OCI-LY7 (cell line): ENCODE results near the gene PZP. TPM values are rescaled to one million over a fixed set of nuclear protein-coding genes. Genes with fewer than 3 reads are reported as not detected.

Experiments used
- BruUV-seq: library from RNA; stranded (reverse); fragments of 400-500 nt; replicated peaks from 2 replicates; lab custom pipeline; 2021; lab: Mats Ljungman, UMichigan
- CTCF ChIA-PET: fragments of 300-600 bp; sonication (Branson Sonifier 250); formaldehyde crosslinking; loops from one replicate; lab custom pipeline; 2022; ENCODE audit warnings: antibody characterized with exemption; ENCODE audit not compliant: unreplicated experiment; lab: Charles Lee
- POLR2A ChIA-PET: fragments of 300-600 bp; sonication (Branson Sonifier 250); formaldehyde crosslinking; loops from one replicate; lab custom pipeline; 2022; ENCODE audit warnings: antibody characterized with exemption; lab: Charles Lee
- DNase-seq: peaks from one replicate; pipeline ENCODE4 v3.0.0-alpha.2; 2015; ENCODE audit warnings: low spot score
- H2AFZ ChIP-seq: fragments of 200-600 bp; sonication (generic), shearing (Covaris generic); 2 replicates; pipeline ENCODE4 v1.6.1; 2014; ENCODE audit warnings: mild to moderate bottlenecking, antibody characterized with exemption, low read length, moderate library complexity
- H3K27ac ChIP-seq: fragments of 200-600 bp; sonication (generic); 2 replicates; pipeline ENCODE4 v1.5.1; 2014; ENCODE audit warnings: mixed run types, low read depth, mild to moderate bottlenecking, moderate library complexity, low read length, inconsistent platforms; ENCODE audit not compliant: poor library complexity, severe bottlenecking
- H3K36me3 ChIP-seq: fragments of 200-600 bp; sonication (generic); 2 replicates; pipeline ENCODE4 v1.6.1; 2014; ENCODE audit warnings: mild to moderate bottlenecking, antibody characterized with exemption, low read length, moderate library complexity, mixed read lengths; ENCODE audit not compliant: insufficient read depth
- H3K4me1 ChIP-seq: fragments of 200-600 bp; sonication (generic); 2 replicates; pipeline ENCODE4 v1.5.1; 2014; ENCODE audit warnings: mild to moderate bottlenecking, low read length; ENCODE audit not compliant: insufficient read depth, poor library complexity, severe bottlenecking
- H3K4me2 ChIP-seq: fragments of 200-600 bp; sonication (generic); 2 replicates; pipeline ENCODE4 v1.6.1; 2014; ENCODE audit warnings: mild to moderate bottlenecking, low read length
- H3K4me3 ChIP-seq: fragments of 200-600 bp; sonication (generic); 2 replicates; pipeline ENCODE4 v1.5.1; 2014; ENCODE audit warnings: mild to moderate bottlenecking, low read depth, low read length; ENCODE audit not compliant: poor library complexity, severe bottlenecking
- H3K79me2 ChIP-seq: fragments of 200-600 bp; sonication (generic); 2 replicates; pipeline ENCODE4 v1.6.1; 2016; ENCODE audit warnings: low read depth, mild to moderate bottlenecking, low read length, moderate library complexity, mixed read lengths; ENCODE audit not compliant: insufficient read depth
- H3K9me2 ChIP-seq: fragments of 200-600 bp; sonication (generic); 2 replicates; pipeline ENCODE4 v1.6.1; 2016; ENCODE audit warnings: mild to moderate bottlenecking, low read length, mixed read lengths; ENCODE audit not compliant: insufficient read depth
- H3K9me3 ChIP-seq: fragments of 200-600 bp; sonication (generic); 2 replicates; pipeline ENCODE4 v1.6.1; 2014; ENCODE audit warnings: mild to moderate bottlenecking, mixed run types, low read length, mixed read lengths
- H4K20me1 ChIP-seq: fragments of 200-600 bp; sonication (generic); 2 replicates; pipeline ENCODE4 v1.6.1; 2014; ENCODE audit warnings: mild to moderate bottlenecking, antibody characterized with exemption, low read length, moderate library complexity, mixed read lengths; ENCODE audit not compliant: insufficient read depth
- EZH2phosphoT487 ChIP-seq: fragments of 200-600 bp; sonication (generic); IDR thresholded peaks from 2 replicates; pipeline ENCODE4 v1.6.1; 2018; ENCODE audit warnings: low read depth, borderline replicate concordance, mild to moderate bottlenecking, mixed run types, antibody characterized with exemption, low read length, moderate library complexity, mixed read lengths
- intact Hi-C: fragments of 100-400 bp; cut with micrococcal nuclease; formaldehyde crosslinking; loops from one replicate; pipeline ENCODE4 v1.10.0; 2022; ENCODE audit not compliant: unreplicated experiment
- total RNA-seq, 2 experiments: library from RNA; depleted of rRNA in 1 of 2; stranded (reverse); fragments of >200 nt in 1 of 2; shearing (Covaris generic) in 1 of 2; gene quantifications; 2 replicates each; pipeline ENCODE4 v1.2.3, GENCODE V29; 2014 to 2022
- TF ChIP-seq, protein P1 (sequence below): fragments of 200-600 bp; sonication (generic); conservative IDR thresholded peaks from 2 replicates; pipeline ENCODE4 v1.5.1; 2014; ENCODE audit warnings: mild to moderate bottlenecking, antibody characterized with exemption, low read length, moderate library complexity, mixed read lengths

The PZP gene
- total RNA-seq, 2 experiments from 2014 or later: not detected

DNA sequence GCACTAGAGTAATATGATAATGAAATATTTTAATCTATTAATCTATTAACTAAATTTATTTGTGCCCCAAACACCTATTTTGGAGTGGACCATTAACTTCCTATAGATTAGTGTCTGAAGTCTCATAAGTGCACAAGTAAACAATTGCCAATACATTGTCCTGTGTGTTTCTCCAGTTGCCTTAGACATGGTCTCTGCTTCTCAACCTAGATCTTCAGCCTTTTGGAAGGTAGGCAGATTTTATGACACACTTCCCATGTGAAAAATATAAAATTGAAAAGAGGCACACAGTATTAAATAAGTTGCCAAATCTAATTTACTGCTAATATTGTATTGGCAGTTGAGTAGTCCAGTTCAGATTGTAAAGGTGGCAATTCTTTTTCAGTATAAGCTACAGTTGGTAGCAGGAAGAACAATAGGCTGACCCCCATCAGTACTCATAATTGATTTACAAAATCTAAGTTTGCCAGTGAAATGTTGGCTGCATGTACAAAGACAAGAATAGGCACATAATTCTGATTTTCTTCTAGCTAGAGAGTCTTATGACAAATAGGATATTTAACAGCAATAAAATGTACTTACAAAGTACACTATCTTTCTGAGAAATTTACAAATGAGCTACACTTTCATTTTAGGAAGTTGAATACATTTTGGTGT, 103.3 kb downstream of the PZP start:
- Histone ChIP-seq H3K27ac (no peak overlapping the region), H2AFZ (no peak overlapping the region), H3K4me2 (no peak overlapping the region), H3K9me2 (no peaks in the 10 kb centered on the region), H3K36me3 (no peaks in the 10 kb centered on the region), H4K20me1 (no peaks in the 10 kb centered on the region), H3K4me3 (no peak overlapping the region), H3K4me1 (no peaks in the 10 kb centered on the region), H3K79me2 (no peaks in the 10 kb centered on the region), H3K9me3 (no peaks in the 10 kb centered on the region)
- no TSS peak for BruUV-seq
- ChIA-PET POLR2A (interaction anchor here (0.6 to 0.9 kb wide), 2 partner anchors 11 to 106 kb away, joined by 3 read pairs; partner anchors contain the start of gene A2M), CTCF (no interaction called here)
- intact Hi-C loops: no loop called here
- DNase-seq: no peak
- TF ChIP-seq, protein P1, sequence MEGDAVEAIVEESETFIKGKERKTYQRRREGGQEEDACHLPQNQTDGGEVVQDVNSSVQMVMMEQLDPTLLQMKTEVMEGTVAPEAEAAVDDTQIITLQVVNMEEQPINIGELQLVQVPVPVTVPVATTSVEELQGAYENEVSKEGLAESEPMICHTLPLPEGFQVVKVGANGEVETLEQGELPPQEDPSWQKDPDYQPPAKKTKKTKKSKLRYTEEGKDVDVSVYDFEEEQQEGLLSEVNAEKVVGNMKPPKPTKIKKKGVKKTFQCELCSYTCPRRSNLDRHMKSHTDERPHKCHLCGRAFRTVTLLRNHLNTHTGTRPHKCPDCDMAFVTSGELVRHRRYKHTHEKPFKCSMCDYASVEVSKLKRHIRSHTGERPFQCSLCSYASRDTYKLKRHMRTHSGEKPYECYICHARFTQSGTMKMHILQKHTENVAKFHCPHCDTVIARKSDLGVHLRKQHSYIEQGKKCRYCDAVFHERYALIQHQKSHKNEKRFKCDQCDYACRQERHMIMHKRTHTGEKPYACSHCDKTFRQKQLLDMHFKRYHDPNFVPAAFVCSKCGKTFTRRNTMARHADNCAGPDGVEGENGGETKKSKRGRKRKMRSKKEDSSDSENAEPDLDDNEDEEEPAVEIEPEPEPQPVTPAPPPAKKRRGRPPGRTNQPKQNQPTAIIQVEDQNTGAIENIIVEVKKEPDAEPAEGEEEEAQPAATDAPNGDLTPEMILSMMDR: no peak
- no peak for TF ChIP-seq EZH2phosphoT487

DNA sequence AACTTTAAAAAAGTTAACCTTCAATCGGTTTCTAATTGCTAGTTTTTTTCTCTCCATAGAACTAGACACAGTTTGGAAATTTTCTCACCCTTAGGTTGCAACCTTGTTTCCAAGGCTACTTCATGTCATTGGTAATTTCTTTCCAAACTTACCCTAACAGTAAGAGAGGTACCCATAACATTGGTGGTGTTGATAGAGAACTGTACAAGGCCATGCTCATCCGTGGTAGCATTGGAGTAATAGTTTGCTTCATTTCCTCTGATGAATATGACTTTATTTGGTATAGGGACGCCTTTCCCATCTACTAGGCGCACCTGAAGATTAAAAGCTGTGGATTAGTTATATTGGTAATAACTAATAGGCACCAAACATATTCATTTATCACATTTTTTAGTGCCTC, 104.1 kb downstream of the PZP start:
- intact Hi-C loops: no loop called here
- H4K20me1 ChIP-seq: no peaks in the 10 kb centered on the region
- no peak overlapping the region for H3K4me2 ChIP-seq
- H2AFZ ChIP-seq: no peak overlapping the region
- ChIA-PET POLR2A (no interaction called here), CTCF (no interaction called here)
- no TSS peak for BruUV-seq
- TF ChIP-seq EZH2phosphoT487: no peak
- TF ChIP-seq, protein P1: no peak
- no peaks in the 10 kb centered on the region for H3K9me2 ChIP-seq
- no peak overlapping the region for H3K4me3 ChIP-seq
- H3K36me3 ChIP-seq: no peaks in the 10 kb centered on the region
- H3K27ac ChIP-seq: no peak overlapping the region
- no peak for DNase-seq
- H3K4me1 ChIP-seq: no peaks in the 10 kb centered on the region
- no peaks in the 10 kb centered on the region for H3K9me3 ChIP-seq
- H3K79me2 ChIP-seq: no peaks in the 10 kb centered on the region

DNA sequence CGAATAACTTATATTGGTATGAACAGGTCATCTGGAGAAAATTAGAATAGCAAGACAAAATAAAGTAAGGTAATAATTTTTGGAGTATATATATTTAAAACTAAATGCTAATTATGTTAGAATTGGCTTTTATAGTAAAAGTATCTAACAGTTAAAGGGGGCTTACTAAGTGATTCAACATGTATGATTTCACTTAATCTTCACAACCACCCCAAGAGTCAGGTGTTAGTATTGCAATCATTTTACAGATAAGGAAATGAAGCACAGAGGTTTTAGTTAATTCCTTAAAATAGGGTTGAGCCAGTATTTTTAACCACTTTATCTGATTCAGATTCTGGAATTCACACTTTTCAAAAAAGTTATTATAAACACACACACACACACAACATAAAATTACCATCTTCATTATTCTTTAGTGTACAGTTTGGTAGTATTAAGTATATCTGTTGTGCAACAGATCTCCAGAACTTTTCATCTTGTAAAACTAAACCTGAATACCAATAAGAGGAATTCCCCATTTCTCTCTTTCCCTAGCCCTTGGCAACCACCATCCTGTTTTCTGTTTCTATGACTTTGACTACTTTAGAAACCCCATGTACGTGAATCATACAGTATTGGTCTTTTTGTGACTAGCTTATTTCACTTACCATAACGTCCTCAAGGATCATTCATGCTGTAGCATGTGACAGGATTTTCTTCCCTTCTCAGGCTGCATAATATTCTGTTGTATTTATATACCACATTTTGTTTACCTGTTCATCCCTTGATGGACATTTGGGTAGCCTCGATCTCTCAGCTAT, 104.9 kb downstream of the PZP start:
- Histone ChIP-seq H2AFZ (no peak overlapping the region), H3K27ac (no peak overlapping the region), H3K79me2 (no peaks in the 10 kb centered on the region), H3K4me3 (no peak overlapping the region), H3K4me1 (no peaks in the 10 kb centered on the region), H3K9me3 (no peaks in the 10 kb centered on the region), H3K36me3 (no peaks in the 10 kb centered on the region), H4K20me1 (no peaks in the 10 kb centered on the region), H3K9me2 (no peaks in the 10 kb centered on the region), H3K4me2 (no peak overlapping the region)
- ChIA-PET POLR2A (no interaction called here), CTCF (no interaction called here)
- DNase-seq: no peak
- no TSS peak for BruUV-seq
- intact Hi-C loops: no loop called here
- TF ChIP-seq EZH2phosphoT487: no peak
- TF ChIP-seq, protein P1: peak; percentile 35; the same call in 1 of the 2 replicates
